Panc1 (cell line): ENCODE results near the gene NIPBL.

Experiments
- CTCF ChIP-seq: fragments of 450-650 bp; IDR thresholded peaks from 2 replicates; pipeline ENCODE4 v1.5.1; 2017; ENCODE audit warnings: mild to moderate bottlenecking
- REST ChIP-seq, 2 experiments: IDR thresholded peaks; 2 replicates each; pipeline ENCODE4 v1.6.1; 2011 to 2012; ENCODE audit warnings: low read depth in 2 of 2, control low read depth in 1 of 2, low read length in 1 of 2, mild to moderate bottlenecking in 1 of 2, moderate library complexity in 1 of 2; ENCODE audit not compliant: insufficient read depth in 1 of 2
- SIN3A ChIP-seq: IDR thresholded peaks from 2 replicates; pipeline ENCODE4 v1.6.1; 2012; ENCODE audit warnings: low read depth, mild to moderate bottlenecking, low read length, moderate library complexity, borderline replicate concordance; ENCODE audit not compliant: insufficient read depth
- TCF7L2 ChIP-seq: IDR thresholded peaks from 2 replicates; pipeline ENCODE4 v1.6.1; 2011; ENCODE audit warnings: mild to moderate bottlenecking, low read depth, low read length, inconsistent platforms

GRCh38 chr5:36943584-36943983 lies 67.0 kb downstream of the NIPBL start:
- no peak for TF ChIP-seq CTCF
- no peak for TF ChIP-seq SIN3A
- no peak for TF ChIP-seq REST (IDR thresholded peaks at IDR 0.05; ENCODE audit: insufficient read depth in 1 of 2, low read depth in 2 of 2, low read length in 1 of 2)
- no peak for TF ChIP-seq TCF7L2
